ENCODE data around the gene PCDHGC4. TPM values are rescaled to one million over a fixed set of nuclear protein-coding genes. Genes with fewer than 3 reads are reported as not detected.

The PCDHGC4 gene
- total and polyA plus RNA-seq, 2 of the 8 experiments (the other 6 are each of a cell fraction or from before 2014, with no cell fraction given) = 2.1 to 2.4 TPM

DNA sequence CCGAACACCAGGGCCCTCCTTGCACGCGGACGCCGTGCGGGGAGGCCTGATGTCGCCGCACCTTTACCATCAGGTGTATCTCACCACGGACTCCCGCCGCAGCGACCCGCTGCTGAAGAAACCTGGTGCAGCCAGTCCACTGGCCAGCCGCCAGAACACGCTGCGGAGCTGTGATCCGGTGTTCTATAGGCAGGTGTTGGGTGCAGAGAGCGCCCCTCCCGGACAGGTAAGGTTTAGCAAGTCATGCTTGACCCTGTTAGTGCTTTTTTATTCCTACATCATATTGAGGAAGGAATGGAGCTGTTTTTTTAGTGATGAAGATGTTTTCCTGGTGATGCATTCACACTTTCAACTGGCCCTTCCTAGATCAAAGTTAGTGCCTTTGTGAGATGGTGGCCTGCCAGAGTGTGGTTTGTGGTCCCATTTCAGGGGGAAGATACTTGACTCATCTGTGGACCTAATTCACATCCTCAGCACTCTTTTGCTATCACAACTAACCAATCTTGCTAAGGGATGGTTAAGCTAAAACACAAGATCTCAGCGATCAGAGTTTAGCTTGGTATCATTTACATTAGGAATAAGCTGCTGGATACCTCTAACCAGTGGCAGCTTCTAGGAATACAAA lies 6.4 kb upstream of the PCDHGC4 start (continued):
- TF ChIP-seq, protein P1, sequence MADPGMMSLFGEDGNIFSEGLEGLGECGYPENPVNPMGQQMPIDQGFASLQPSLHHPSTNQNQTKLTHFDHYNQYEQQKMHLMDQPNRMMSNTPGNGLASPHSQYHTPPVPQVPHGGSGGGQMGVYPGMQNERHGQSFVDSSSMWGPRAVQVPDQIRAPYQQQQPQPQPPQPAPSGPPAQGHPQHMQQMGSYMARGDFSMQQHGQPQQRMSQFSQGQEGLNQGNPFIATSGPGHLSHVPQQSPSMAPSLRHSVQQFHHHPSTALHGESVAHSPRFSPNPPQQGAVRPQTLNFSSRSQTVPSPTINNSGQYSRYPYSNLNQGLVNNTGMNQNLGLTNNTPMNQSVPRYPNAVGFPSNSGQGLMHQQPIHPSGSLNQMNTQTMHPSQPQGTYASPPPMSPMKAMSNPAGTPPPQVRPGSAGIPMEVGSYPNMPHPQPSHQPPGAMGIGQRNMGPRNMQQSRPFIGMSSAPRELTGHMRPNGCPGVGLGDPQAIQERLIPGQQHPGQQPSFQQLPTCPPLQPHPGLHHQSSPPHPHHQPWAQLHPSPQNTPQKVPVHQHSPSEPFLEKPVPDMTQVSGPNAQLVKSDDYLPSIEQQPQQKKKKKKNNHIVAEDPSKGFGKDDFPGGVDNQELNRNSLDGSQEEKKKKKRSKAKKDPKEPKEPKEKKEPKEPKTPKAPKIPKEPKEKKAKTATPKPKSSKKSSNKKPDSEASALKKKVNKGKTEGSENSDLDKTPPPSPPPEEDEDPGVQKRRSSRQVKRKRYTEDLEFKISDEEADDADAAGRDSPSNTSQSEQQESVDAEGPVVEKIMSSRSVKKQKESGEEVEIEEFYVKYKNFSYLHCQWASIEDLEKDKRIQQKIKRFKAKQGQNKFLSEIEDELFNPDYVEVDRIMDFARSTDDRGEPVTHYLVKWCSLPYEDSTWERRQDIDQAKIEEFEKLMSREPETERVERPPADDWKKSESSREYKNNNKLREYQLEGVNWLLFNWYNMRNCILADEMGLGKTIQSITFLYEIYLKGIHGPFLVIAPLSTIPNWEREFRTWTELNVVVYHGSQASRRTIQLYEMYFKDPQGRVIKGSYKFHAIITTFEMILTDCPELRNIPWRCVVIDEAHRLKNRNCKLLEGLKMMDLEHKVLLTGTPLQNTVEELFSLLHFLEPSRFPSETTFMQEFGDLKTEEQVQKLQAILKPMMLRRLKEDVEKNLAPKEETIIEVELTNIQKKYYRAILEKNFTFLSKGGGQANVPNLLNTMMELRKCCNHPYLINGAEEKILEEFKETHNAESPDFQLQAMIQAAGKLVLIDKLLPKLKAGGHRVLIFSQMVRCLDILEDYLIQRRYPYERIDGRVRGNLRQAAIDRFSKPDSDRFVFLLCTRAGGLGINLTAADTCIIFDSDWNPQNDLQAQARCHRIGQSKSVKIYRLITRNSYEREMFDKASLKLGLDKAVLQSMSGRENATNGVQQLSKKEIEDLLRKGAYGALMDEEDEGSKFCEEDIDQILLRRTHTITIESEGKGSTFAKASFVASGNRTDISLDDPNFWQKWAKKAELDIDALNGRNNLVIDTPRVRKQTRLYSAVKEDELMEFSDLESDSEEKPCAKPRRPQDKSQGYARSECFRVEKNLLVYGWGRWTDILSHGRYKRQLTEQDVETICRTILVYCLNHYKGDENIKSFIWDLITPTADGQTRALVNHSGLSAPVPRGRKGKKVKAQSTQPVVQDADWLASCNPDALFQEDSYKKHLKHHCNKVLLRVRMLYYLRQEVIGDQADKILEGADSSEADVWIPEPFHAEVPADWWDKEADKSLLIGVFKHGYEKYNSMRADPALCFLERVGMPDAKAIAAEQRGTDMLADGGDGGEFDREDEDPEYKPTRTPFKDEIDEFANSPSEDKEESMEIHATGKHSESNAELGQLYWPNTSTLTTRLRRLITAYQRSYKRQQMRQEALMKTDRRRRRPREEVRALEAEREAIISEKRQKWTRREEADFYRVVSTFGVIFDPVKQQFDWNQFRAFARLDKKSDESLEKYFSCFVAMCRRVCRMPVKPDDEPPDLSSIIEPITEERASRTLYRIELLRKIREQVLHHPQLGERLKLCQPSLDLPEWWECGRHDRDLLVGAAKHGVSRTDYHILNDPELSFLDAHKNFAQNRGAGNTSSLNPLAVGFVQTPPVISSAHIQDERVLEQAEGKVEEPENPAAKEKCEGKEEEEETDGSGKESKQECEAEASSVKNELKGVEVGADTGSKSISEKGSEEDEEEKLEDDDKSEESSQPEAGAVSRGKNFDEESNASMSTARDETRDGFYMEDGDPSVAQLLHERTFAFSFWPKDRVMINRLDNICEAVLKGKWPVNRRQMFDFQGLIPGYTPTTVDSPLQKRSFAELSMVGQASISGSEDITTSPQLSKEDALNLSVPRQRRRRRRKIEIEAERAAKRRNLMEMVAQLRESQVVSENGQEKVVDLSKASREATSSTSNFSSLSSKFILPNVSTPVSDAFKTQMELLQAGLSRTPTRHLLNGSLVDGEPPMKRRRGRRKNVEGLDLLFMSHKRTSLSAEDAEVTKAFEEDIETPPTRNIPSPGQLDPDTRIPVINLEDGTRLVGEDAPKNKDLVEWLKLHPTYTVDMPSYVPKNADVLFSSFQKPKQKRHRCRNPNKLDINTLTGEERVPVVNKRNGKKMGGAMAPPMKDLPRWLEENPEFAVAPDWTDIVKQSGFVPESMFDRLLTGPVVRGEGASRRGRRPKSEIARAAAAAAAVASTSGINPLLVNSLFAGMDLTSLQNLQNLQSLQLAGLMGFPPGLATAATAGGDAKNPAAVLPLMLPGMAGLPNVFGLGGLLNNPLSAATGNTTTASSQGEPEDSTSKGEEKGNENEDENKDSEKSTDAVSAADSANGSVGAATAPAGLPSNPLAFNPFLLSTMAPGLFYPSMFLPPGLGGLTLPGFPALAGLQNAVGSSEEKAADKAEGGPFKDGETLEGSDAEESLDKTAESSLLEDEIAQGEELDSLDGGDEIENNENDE (IDR thresholded peaks at IDR 0.05; ENCODE audit: insufficient replicate concordance, low read length) = no peak
- TF ChIP-seq, protein P2, sequence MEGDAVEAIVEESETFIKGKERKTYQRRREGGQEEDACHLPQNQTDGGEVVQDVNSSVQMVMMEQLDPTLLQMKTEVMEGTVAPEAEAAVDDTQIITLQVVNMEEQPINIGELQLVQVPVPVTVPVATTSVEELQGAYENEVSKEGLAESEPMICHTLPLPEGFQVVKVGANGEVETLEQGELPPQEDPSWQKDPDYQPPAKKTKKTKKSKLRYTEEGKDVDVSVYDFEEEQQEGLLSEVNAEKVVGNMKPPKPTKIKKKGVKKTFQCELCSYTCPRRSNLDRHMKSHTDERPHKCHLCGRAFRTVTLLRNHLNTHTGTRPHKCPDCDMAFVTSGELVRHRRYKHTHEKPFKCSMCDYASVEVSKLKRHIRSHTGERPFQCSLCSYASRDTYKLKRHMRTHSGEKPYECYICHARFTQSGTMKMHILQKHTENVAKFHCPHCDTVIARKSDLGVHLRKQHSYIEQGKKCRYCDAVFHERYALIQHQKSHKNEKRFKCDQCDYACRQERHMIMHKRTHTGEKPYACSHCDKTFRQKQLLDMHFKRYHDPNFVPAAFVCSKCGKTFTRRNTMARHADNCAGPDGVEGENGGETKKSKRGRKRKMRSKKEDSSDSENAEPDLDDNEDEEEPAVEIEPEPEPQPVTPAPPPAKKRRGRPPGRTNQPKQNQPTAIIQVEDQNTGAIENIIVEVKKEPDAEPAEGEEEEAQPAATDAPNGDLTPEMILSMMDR (IDR thresholded peaks at IDR 0.05; ENCODE audit: control extremely low read depth in 1 of 3, insufficient read depth in 1 of 3, low read depth in 1 of 3, low read length in 3 of 3) = peak; percentile 82 to 99 (median 93)
- TF ChIP-seq KDM5A (IDR thresholded peaks at IDR 0.05; ENCODE audit: low read length) = no peak
- peak; percentile 89 for TF ChIP-seq MAX (IDR thresholded peaks at IDR 0.05)
- no peak for TF ChIP-seq ZNF274 (IDR thresholded peaks at IDR 0.05; ENCODE audit: borderline replicate concordance, extremely low read depth, low read length)
- TF ChIP-seq CBX8 (IDR thresholded peaks at IDR 0.05; ENCODE audit: borderline replicate concordance, low read depth, low read length) = no peak
- no peak for TF ChIP-seq HDAC2 (IDR thresholded peaks at IDR 0.05; ENCODE audit: borderline replicate concordance in 1 of 2, low read depth in 2 of 2, low read length in 2 of 2)
